Measurements from ENCODE around the gene CPNE2.

The CPNE2 gene

GRCh38 chr16:57123974-57124674 is 31.7 kb downstream of the CPNE2 start:
- H3K27me3 Mint-ChIP-seq = no peaks in the 10 kb centered on the region
- H3K4me1 Mint-ChIP-seq = peaks cover 60% of the 10 kb centered on the region
- peak overlapping the region; percentile 88 for H3K27ac Mint-ChIP-seq
- no peaks in the 10 kb centered on the region for H3K36me3 Mint-ChIP-seq
- H3K4me3 Mint-ChIP-seq = peak overlapping the region; percentile 55
- H3K9me3 Mint-ChIP-seq = no peaks in the 10 kb centered on the region

DNA sequence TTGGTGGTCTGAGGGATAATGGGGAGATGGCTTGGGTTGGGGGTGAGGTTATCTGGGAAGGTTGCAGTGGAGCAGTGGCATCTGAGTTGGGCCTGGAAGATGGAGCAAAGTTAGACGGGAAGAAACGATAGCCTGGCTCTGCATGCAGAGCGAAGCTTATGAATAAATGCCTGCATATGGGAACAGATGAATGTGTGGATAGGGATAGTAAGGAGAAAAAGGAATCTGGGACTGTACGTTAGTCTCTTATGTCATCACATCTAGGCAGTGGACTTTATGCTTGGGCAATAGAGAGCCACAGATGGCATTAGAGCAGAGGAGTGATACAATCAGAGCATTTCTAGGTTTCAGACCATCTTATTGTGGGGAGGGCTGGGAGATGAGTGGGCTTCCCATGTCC is 33.0 kb downstream of the CPNE2 start:
- Mint-ChIP-seq H3K27me3 (no peaks in the 10 kb centered on the region), H3K9me3 (no peaks in the 10 kb centered on the region), H3K4me3 (no peak overlapping the region), H3K27ac (no peak overlapping the region), H3K4me1 (peaks cover 70% of the 10 kb centered on the region), H3K36me3 (no peaks in the 10 kb centered on the region)

- H3K27me3 Mint-ChIP-seq = no peaks in the 10 kb centered on the region
- H3K4me3 Mint-ChIP-seq = no peak overlapping the region
- H3K36me3 Mint-ChIP-seq = no peaks in the 10 kb centered on the region
- H3K4me1 Mint-ChIP-seq = peaks cover 76% of the 10 kb centered on the region
- no peak overlapping the region for H3K27ac Mint-ChIP-seq
- H3K9me3 Mint-ChIP-seq = no peaks in the 10 kb centered on the region
Observed at GRCh38 chr16:57125969-57126368, 33.6 kb downstream of the CPNE2 start.

- Mint-ChIP-seq H3K27me3 (no peaks in the 10 kb centered on the region), H3K36me3 (no peaks in the 10 kb centered on the region), H3K4me3 (no peak overlapping the region), H3K9me3 (no peaks in the 10 kb centered on the region), H3K27ac (no peak overlapping the region), H3K4me1 (peaks cover 80% of the 10 kb centered on the region)
Observed at GRCh38 chr16:57126411-57126810, 34.0 kb downstream of the CPNE2 start.

GRCh38 chr16:57127037-57127763 is 34.8 kb downstream of the CPNE2 start:
- H3K9me3 Mint-ChIP-seq = no peaks in the 10 kb centered on the region
- H3K4me3 Mint-ChIP-seq = no peak overlapping the region
- peak overlapping the region; percentile 88 for H3K27ac Mint-ChIP-seq
- H3K4me1 Mint-ChIP-seq = peaks cover 88% of the 10 kb centered on the region
- no peaks in the 10 kb centered on the region for H3K27me3 Mint-ChIP-seq
- no peaks in the 10 kb centered on the region for H3K36me3 Mint-ChIP-seq

DNA sequence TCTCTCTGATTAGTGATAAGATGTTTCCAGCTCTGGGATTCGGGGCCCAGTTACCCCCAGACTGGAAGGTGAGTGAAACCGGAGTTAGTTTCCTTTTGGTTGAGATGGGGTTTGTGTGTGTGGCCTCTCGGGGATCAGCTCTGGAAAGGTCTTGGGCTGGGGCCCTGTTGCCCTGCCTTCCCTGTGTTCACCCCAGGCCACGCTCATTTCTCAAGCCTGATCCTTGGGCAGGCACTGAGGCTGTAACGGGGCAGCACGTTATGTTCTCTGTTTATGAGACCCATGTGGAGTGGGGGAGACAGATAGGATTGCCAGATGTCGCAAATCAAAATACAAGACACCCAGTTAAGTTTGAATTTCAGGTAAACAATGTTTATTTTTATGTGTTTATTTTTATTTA is 35.5 kb downstream of the CPNE2 start:
- Mint-ChIP-seq H3K4me1 (peaks cover 93% of the 10 kb centered on the region), H3K9me3 (no peaks in the 10 kb centered on the region), H3K4me3 (peak overlapping the region; percentile 37), H3K27me3 (no peaks in the 10 kb centered on the region), H3K27ac (peak overlapping the region; percentile 88), H3K36me3 (no peaks in the 10 kb centered on the region)

DNA sequence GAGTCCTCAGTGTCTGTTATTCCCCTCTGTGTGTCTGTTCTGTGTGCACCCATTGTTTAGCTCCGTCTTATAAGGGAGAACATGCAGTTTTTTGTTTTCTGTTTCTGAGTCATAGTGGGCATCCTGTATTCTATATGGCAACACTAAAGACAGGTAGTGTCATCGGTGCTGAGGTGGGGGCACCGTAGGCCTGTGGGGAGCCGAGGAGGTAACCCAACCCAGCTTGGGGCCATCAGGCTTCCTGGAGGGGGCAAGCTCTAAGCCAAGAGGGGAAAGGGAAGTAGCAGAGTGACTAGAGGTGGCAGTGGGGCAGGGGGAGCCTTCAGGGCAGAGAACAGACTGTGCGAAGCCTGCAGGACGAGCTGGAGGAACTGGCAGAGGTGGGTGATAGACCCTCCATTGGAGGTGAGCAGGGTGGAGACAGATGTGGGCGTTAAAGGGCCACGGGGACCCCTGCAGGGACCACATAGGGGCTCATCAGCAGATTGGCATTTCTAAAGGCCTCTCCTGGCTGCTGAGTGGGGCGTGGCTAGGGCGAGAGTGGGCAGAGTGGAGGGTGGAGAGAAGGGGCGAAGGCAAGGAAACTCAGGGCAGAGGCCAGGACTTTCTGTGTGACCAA is 36.5 kb downstream of the CPNE2 start:
- Mint-ChIP-seq H3K4me3 (peak overlapping the region; percentile 71), H3K27ac (peak overlapping the region; percentile 98), H3K9me3 (no peaks in the 10 kb centered on the region), H3K36me3 (no peaks in the 10 kb centered on the region), H3K27me3 (no peaks in the 10 kb centered on the region), H3K4me1 (peaks cover 90% of the 10 kb centered on the region)

DNA sequence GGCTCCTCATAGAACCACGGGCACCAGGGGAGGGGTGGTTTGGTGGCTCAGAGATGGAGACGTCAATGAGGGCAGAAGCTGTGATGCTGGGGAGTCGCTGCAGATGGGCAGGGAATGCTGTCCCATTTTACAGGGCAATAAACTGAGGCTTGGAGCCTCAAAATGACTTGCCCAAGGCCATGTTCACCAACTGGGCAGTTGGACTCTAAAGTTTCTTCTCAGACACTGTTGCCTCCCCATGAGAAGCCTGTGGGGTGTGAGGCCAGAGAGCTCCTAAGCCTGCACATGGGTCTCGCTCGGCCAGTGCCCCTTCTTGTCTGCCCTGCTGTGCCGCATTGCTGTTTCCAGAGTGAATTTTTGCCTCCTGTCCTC is 38.6 kb downstream of the CPNE2 start:
- H3K27ac Mint-ChIP-seq = peak overlapping the region; percentile 83
- no peaks in the 10 kb centered on the region for H3K27me3 Mint-ChIP-seq
- H3K4me3 Mint-ChIP-seq = peak overlapping the region; percentile 12
- H3K4me1 Mint-ChIP-seq = peaks cover 89% of the 10 kb centered on the region
- no peaks in the 10 kb centered on the region for H3K36me3 Mint-ChIP-seq
- H3K9me3 Mint-ChIP-seq = no peaks in the 10 kb centered on the region

DNA sequence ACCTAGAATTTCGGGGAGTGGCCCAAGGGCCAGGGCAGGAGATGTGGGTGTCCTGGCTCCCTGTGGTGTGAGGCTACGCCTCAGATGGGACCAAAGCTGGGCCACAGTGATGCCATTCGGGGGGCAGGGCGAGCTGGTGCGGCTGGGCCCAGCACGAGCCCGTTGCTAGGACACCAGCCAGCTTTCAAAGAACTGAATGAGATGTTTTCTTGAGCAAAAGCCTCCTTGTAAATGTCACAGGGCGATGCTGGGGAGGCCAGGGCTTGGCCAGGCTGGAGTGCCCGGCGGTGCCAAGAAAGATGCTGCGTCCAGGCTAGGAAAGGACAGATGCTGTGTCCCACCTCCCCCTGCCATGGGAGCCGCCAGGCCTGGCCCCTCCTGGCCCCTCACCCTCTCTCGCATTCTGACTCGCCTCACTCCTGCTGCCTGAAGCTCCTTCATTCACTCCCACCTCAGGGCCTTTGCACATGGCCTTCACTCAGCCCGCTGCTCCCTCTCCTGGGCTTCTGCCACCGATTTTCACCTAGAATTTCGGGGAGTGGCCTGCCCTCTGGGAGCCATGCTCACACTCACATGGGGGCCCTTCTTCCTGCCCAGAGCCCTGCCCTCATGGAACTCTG is 39.1 kb downstream of the CPNE2 start:
- H3K27ac Mint-ChIP-seq = peak overlapping the region; percentile 85
- no peaks in the 10 kb centered on the region for H3K36me3 Mint-ChIP-seq
- no peaks in the 10 kb centered on the region for H3K27me3 Mint-ChIP-seq
- H3K4me3 Mint-ChIP-seq = peak overlapping the region; percentile 42
- no peaks in the 10 kb centered on the region for H3K9me3 Mint-ChIP-seq
- peaks cover 89% of the 10 kb centered on the region for H3K4me1 Mint-ChIP-seq

DNA sequence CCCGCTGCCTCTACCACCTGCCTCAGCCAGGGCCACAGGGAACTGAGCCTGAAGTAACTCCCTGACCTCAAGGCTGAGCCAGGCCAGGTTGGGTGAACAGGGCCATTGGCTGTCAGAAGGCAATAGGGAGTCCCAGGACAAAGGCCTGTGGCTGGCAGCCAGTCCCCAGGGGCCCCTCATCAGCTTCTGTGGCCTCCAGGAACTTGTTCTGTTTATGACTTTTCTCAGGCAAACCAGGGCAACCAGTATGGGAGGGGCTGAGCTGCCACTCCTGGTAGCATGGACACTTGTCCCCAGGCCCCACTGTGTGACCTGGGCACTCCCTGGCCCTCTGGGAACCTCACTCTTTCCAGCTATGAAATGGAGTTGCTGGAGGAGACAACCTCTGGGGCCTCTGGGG is 40.1 kb downstream of the CPNE2 start:
- Mint-ChIP-seq H3K4me1 (peaks cover 82% of the 10 kb centered on the region), H3K36me3 (no peaks in the 10 kb centered on the region), H3K27me3 (no peaks in the 10 kb centered on the region), H3K9me3 (no peaks in the 10 kb centered on the region), H3K4me3 (no peak overlapping the region), H3K27ac (peak overlapping the region; percentile 91)

DNA sequence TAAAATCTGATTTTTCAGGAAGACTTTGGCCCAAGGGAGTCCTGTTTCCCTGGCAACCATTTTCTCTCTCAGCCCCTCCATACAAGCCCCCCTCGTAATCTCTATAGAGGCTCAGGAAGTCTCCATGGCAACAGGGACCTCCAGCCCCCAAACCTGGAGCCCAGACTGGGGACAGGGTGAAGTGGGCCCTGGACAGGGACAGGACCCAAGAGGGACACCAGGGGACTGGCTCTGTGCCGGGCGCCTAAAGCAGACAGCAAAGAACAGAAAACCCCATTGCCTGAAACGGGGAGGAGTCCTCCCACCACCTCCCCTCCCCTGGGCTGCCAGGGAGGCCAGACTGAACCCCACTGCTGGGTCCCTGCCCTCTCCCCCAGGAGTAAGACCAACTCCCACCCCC is 40.6 kb downstream of the CPNE2 start:
- peak overlapping the region; percentile 76 for H3K27ac Mint-ChIP-seq
- peaks cover 80% of the 10 kb centered on the region for H3K4me1 Mint-ChIP-seq
- H3K9me3 Mint-ChIP-seq = no peaks in the 10 kb centered on the region
- H3K36me3 Mint-ChIP-seq = no peaks in the 10 kb centered on the region
- H3K27me3 Mint-ChIP-seq = no peaks in the 10 kb centered on the region
- no peak overlapping the region for H3K4me3 Mint-ChIP-seq

DNA sequence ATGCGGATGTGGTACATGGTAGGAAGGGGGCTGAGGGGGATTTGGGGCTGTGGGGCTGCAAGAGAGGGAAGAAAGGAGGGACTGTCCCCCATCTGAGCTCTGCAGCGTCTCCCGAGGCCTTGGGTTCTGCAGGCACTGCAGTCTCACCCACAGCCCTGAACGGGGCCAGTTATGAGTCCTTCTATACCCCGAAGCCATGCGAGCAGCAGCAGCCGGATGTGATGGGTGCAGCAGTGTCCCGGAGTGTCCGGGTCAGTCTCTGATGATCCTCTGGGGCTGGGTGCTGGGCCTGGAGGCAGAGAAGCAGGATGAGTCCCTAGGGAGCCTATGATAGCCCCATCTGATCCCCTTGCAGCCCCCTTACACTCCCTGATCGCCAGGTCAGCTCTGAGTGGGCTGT is 41.5 kb downstream of the CPNE2 start:
- H3K27ac Mint-ChIP-seq = peak overlapping the region; percentile 96
- no peaks in the 10 kb centered on the region for H3K27me3 Mint-ChIP-seq
- H3K4me3 Mint-ChIP-seq = no peak overlapping the region
- no peaks in the 10 kb centered on the region for H3K36me3 Mint-ChIP-seq
- peaks cover 81% of the 10 kb centered on the region for H3K4me1 Mint-ChIP-seq
- H3K9me3 Mint-ChIP-seq = no peaks in the 10 kb centered on the region

DNA sequence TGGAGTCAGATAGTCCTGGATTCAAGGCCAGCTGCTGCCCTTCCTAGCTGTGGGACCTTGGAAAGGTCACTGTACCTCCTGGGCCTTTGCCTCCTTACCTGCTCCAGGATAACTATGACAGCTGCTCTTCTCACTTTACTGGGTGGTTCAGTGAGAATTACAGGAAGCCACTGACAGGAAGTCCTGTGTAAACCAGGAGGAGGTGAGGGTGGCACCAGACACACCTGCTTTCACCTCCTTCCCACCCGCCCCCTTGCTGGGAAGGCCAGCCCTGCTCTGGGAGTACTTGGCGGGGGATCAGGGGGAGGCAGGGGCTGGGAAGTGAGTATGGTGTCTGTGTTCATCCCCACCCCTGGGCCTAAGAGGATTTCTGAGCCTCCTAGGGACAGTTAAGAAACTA is 42.6 kb downstream of the CPNE2 start:
- Mint-ChIP-seq H3K4me3 (peak overlapping the region; percentile 68), H3K36me3 (no peaks in the 10 kb centered on the region), H3K9me3 (no peaks in the 10 kb centered on the region), H3K27me3 (no peaks in the 10 kb centered on the region), H3K4me1 (peaks cover 81% of the 10 kb centered on the region), H3K27ac (peak overlapping the region; percentile 96)

DNA sequence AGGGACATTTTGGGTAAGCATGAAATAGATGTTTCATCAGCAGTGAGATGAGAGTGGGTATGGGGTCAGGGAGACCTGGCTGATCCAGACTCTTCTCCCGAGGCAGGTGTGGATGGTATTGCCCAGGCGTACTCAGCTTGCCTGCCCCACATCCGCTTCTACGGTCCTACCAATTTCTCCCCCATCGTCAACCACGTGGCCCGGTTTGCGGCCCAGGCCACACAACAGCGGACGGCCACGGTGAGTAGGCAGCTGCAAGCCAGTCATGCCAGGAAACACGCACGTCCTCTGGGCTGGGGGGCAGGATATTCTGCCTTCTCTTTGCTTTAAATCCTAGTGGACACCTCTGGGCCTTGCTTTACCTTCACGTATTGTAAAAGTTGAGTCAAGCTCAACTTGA is 44.7 kb downstream of the CPNE2 start:
- Mint-ChIP-seq H3K4me3 (no peak overlapping the region), H3K36me3 (no peaks in the 10 kb centered on the region), H3K9me3 (no peaks in the 10 kb centered on the region), H3K27me3 (no peaks in the 10 kb centered on the region), H3K4me1 (peaks cover 77% of the 10 kb centered on the region), H3K27ac (no peak overlapping the region)

- Mint-ChIP-seq H3K4me1 (peaks cover 78% of the 10 kb centered on the region), H3K36me3 (no peaks in the 10 kb centered on the region), H3K9me3 (no peaks in the 10 kb centered on the region), H3K27ac (no peak overlapping the region), H3K27me3 (no peaks in the 10 kb centered on the region), H3K4me3 (no peak overlapping the region)
Observed at GRCh38 chr16:57137566-57138273, 45.3 kb downstream of the CPNE2 start.

Data from activated naive CD4-positive, alpha-beta T cell treated with anti-CD3 and anti-CD28 coated beads, Interleukin-2, amount 50 U/mL, for 24 hours (primary cell).